IMR-90 (cell line): ENCODE results near the gene JAKMIP2. TPM values are rescaled to one million over a fixed set of nuclear protein-coding genes. Genes with fewer than 3 reads are reported as not detected.
A peak's percentile ranks its signal among the peaks of the same experiment; 100 is the strongest.

Experiments
- ATAC-seq: fragments of 200-7000 bp; cut with Tn5 transposase; 2 replicates; pipeline ENCODE4 v1.9.1; 2020; ENCODE audit warnings: low read depth, mild to moderate bottlenecking, moderate library complexity
- BruUV-seq: library from RNA; stranded (reverse); fragments of 400-500 nt; replicated peaks from 2 replicates; lab custom pipeline; 2021; lab: Mats Ljungman, UMichigan
- CTCF ChIA-PET: fragments of 300-600 bp; formaldehyde crosslinking; extraction: SDS; loops from one replicate; lab custom pipeline; 2021; ENCODE audit warnings: antibody characterized with exemption; lab: Yijun Ruan, JAX
- POLR2A ChIA-PET: fragments of 300-600 bp; sonication (Branson Sonifier 250); formaldehyde crosslinking; loops from one replicate; lab custom pipeline; 2022; ENCODE audit warnings: antibody characterized with exemption; ENCODE audit not compliant: unreplicated experiment; lab: Charles Lee
- DNase-seq: peaks from one replicate; pipeline ENCODE4 v3.0.0; 2013
- H2AFZ ChIP-seq: replicated peaks from 2 replicates; pipeline ENCODE3; 2013; ENCODE audit warnings: low read length, mild to moderate bottlenecking; ENCODE audit not compliant: poor library complexity
- H2AK5ac ChIP-seq: 2 replicates; pipeline ENCODE4 v1.6.1; 2013; ENCODE audit warnings: low read depth, low read length, inconsistent platforms
- H2AK9ac ChIP-seq: replicated peaks from 2 replicates; pipeline ENCODE3; 2013; ENCODE audit warnings: mild to moderate bottlenecking, low read depth, low read length, moderate library complexity; ENCODE audit not compliant: poor library complexity
- H2BK120ac ChIP-seq: 2 replicates; pipeline ENCODE4 v1.6.1; 2013; ENCODE audit warnings: low read depth, low read length, inconsistent platforms
- H2BK15ac ChIP-seq: 3 replicates; pipeline ENCODE4 v1.6.1; 2013; ENCODE audit warnings: low read depth, low read length, inconsistent platforms
- H2BK20ac ChIP-seq: 2 replicates; pipeline ENCODE4 v1.6.1; 2013; ENCODE audit warnings: low read depth, mild to moderate bottlenecking, inconsistent platforms, low read length, moderate library complexity
- H2BK5ac ChIP-seq: 2 replicates; pipeline ENCODE4 v1.6.1; 2013; ENCODE audit warnings: mild to moderate bottlenecking, low read depth, low read length, inconsistent platforms; ENCODE audit not compliant: poor library complexity, severe bottlenecking
- H3K14ac ChIP-seq: replicated peaks from 2 replicates; pipeline ENCODE4 v1.6.1; 2013; ENCODE audit warnings: low read depth, low read length, inconsistent platforms
- H3K18ac ChIP-seq: 2 replicates; pipeline ENCODE4 v1.6.1; 2013; ENCODE audit warnings: low read depth, low read length, control low read depth
- H3K23ac ChIP-seq: 2 replicates; pipeline ENCODE4 v1.6.1; 2013; ENCODE audit warnings: low read depth, low read length, inconsistent platforms
- H3K27ac ChIP-seq: 2 replicates; pipeline ENCODE4 v1.5.1; 2013; ENCODE audit warnings: mild to moderate bottlenecking, control low read depth, low read length; ENCODE audit not compliant: insufficient read depth
- H3K27me3 ChIP-seq: 2 replicates; pipeline ENCODE4 v1.6.1; 2013; ENCODE audit warnings: low read length; ENCODE audit not compliant: control insufficient read depth, insufficient read depth
- H3K36me3 ChIP-seq: 2 replicates; pipeline ENCODE4 v1.6.1; 2013; ENCODE audit warnings: low read length, mixed read lengths; ENCODE audit not compliant: control insufficient read depth, insufficient read depth
- H3K4ac ChIP-seq: 2 replicates; pipeline ENCODE4 v1.6.1; 2013; ENCODE audit warnings: low read depth, low read length, inconsistent platforms
- H3K4me1 ChIP-seq: 2 replicates; pipeline ENCODE4 v1.6.1; 2013; ENCODE audit warnings: low read length, mixed read lengths; ENCODE audit not compliant: control insufficient read depth, insufficient read depth
- H3K4me2 ChIP-seq: 2 replicates; pipeline ENCODE4 v1.6.1; 2013; ENCODE audit warnings: low read depth, mild to moderate bottlenecking, control low read depth, low read length, moderate library complexity
- H3K4me3 ChIP-seq: 2 replicates; pipeline ENCODE4 v1.5.1; 2013; ENCODE audit warnings: low read depth, mild to moderate bottlenecking, control low read depth, low read length, moderate library complexity; ENCODE audit not compliant: insufficient read depth
- H3K56ac ChIP-seq: 2 replicates; pipeline ENCODE4 v1.6.1; 2013; ENCODE audit warnings: low read length, inconsistent platforms; ENCODE audit not compliant: insufficient read depth; ENCODE audit errors: extremely low read depth
- H3K79me1 ChIP-seq, 2 experiments: 2 replicates each; pipeline ENCODE4 v1.6.1; 2013; ENCODE audit warnings: low read length in 2 of 2, inconsistent platforms in 1 of 2, low read depth in 1 of 2
- H3K9ac ChIP-seq: 2 replicates; pipeline ENCODE4 v1.6.1; 2013; ENCODE audit warnings: low read depth, low read length, control low read depth
- H3K9me1 ChIP-seq: 2 replicates; pipeline ENCODE4 v1.6.1; 2013; ENCODE audit warnings: low read length, inconsistent platforms; ENCODE audit not compliant: insufficient read depth
- H3K9me3 ChIP-seq: 2 replicates; pipeline ENCODE4 v1.6.1; 2013; ENCODE audit warnings: low read length; ENCODE audit not compliant: control insufficient read depth, insufficient read depth
- H4K20me1 ChIP-seq: 2 replicates; pipeline ENCODE4 v1.6.1; 2013; ENCODE audit warnings: low read length, inconsistent platforms; ENCODE audit not compliant: insufficient read depth
- H4K5ac ChIP-seq: 2 replicates; pipeline ENCODE4 v1.6.1; 2013; ENCODE audit warnings: mild to moderate bottlenecking, low read depth, low read length, control low read depth
- H4K8ac ChIP-seq, 2 experiments: 2 replicates each; pipeline ENCODE4 v1.6.1; 2013; ENCODE audit warnings: low read depth in 2 of 2, low read length in 2 of 2, control low read depth in 1 of 2, inconsistent platforms in 1 of 2
- H4K91ac ChIP-seq: 2 replicates; pipeline ENCODE4 v1.6.1; 2013; ENCODE audit warnings: low read depth, low read length, inconsistent platforms; ENCODE audit not compliant: insufficient read depth
- CTCF ChIP-seq: conservative IDR thresholded peaks from 2 replicates; pipeline ENCODE4 v1.5.1; 2012; ENCODE audit warnings: mild to moderate bottlenecking, low read depth, low read length, improper control_type of control experiment
- ELK1 ChIP-seq: fragments of 150-350 bp; IDR thresholded peaks from 2 replicates; pipeline ENCODE4 v1.6.1; 2016; ENCODE audit warnings: low read depth, mild to moderate bottlenecking, low read length, moderate library complexity, borderline replicate concordance
- FOS ChIP-seq: fragments of 150-350 bp; IDR thresholded peaks from 2 replicates; pipeline ENCODE4 v1.6.1; 2016; ENCODE audit warnings: low read depth, low read length
- MAFK ChIP-seq: IDR thresholded peaks from 2 replicates; pipeline ENCODE4 v1.6.1; 2012; ENCODE audit warnings: low read depth, low read length, improper control_type of control experiment
- MXI1 ChIP-seq: IDR thresholded peaks from 2 replicates; pipeline ENCODE4 v1.6.1; 2012; ENCODE audit warnings: low read depth, mild to moderate bottlenecking, low read length, moderate library complexity, borderline replicate concordance
- RAD21 ChIP-seq: IDR thresholded peaks from 2 replicates; pipeline ENCODE4 v1.6.1; 2012; ENCODE audit warnings: low read length, improper control_type of control experiment
- RCOR1 ChIP-seq: IDR thresholded peaks from 2 replicates; pipeline ENCODE4 v1.6.1; 2012; ENCODE audit warnings: mild to moderate bottlenecking, low read length, improper control_type of control experiment; ENCODE audit not compliant: insufficient replicate concordance
- USF2 ChIP-seq: fragments of 150-350 bp; IDR thresholded peaks from 2 replicates; pipeline ENCODE4 v1.6.1; 2017; ENCODE audit warnings: mild to moderate bottlenecking, antibody characterized with exemption, low read length, low read depth
- WGBS, 2 experiments: methylation state at CpG; one replicate each; pipeline versions ENCODE4 v1.1.5 to v1.1.7; 2013; ENCODE audit warnings: missing lambda C conversion rate in 2 of 2; ENCODE audit not compliant: insufficient read length in 1 of 2; ENCODE audit errors: extremely low coverage in 2 of 2; 5-methylcytosine and 5-hydroxymethylcytosine counted together
- dilution Hi-C: fragments of 300-500 bp; cut with HindIII; formaldehyde crosslinking; loops from one replicate; pipeline ENCODE4 v1.14.3; 2018; ENCODE audit warnings: low sequenced_read_pairs; ENCODE audit not compliant: unreplicated experiment
- in situ Hi-C: fragments of 300-500 bp; cut with MboI; formaldehyde crosslinking; loops from 3 replicates; pipeline ENCODE4 v1.14.3; 2019; ENCODE audit warnings: low sequenced_read_pairs, inconsistent platforms, mixed read lengths
- intact Hi-C: fragments of 100-400 bp; cut with micrococcal nuclease; formaldehyde crosslinking; loops from 2 replicates; pipeline ENCODE4 v1.10.0; 2022
- polyA plus RNA-seq, 3 experiments: library from polyadenylated mRNA; depleted of rRNA; stranded (reverse); fragments of >200 nt; gene quantifications; 2 replicates each; pipeline ENCODE4 v1.2.3, GENCODE V29; 2012; ENCODE audit warnings: low replicate concordance in 1 of 3
- total RNA-seq: library from RNA; depleted of rRNA; stranded (reverse); fragments of >200 nt; gene quantifications from 2 replicates; pipeline ENCODE4 v1.2.3, GENCODE V29; 2012

Gene JAKMIP2
- total and polyA plus RNA-seq, 2 of the 4 experiments (the other 2 are of a cell fraction), result under 0.01 TPM; not detected in 1

- H3K4me1 ChIP-seq, result no peaks in the 10 kb centered on the region
- H2BK120ac ChIP-seq, result no peak overlapping the region
- no peak overlapping the region for H3K23ac ChIP-seq
- in situ Hi-C loops (no loop called here), dilution Hi-C loops (no loop called here), intact Hi-C loops (no loop called here)
- no peaks in the 10 kb centered on the region for H3K9me1 ChIP-seq
- H3K56ac ChIP-seq, result no peak overlapping the region
- no peak overlapping the region for H2BK15ac ChIP-seq
- no peak overlapping the region for H4K8ac ChIP-seq
- H3K27me3 ChIP-seq, result no peaks in the 10 kb centered on the region
- no peak overlapping the region for H2BK5ac ChIP-seq
- H3K4me2 ChIP-seq, result no peak overlapping the region
- H3K79me1 ChIP-seq, result no peaks in the 10 kb centered on the region
- H3K4me3 ChIP-seq, result no peak overlapping the region
- H4K20me1 ChIP-seq, result no peaks in the 10 kb centered on the region
- no peak overlapping the region for H4K5ac ChIP-seq
- H3K9ac ChIP-seq, result no peak overlapping the region
- H3K14ac ChIP-seq, result no peak overlapping the region
- BruUV-seq, result no TSS peak
- H2BK20ac ChIP-seq, result no peak overlapping the region
- no peak overlapping the region for H4K91ac ChIP-seq
- no peak overlapping the region for H2AK5ac ChIP-seq
- no peaks in the 10 kb centered on the region for H3K9me3 ChIP-seq
- no peak overlapping the region for H3K4ac ChIP-seq
- peak; percentile 56 for ATAC-seq
- CTCF ChIA-PET, result interaction anchor here (0.6 kb wide), 1 partner anchor 430 kb away, joined by 3 read pairs; no protein-coding TSS in a partner anchor
- H2AFZ ChIP-seq, result no peak overlapping the region
- TF ChIP-seq RCOR1, result no peak
- TF ChIP-seq RAD21, result no peak
- no peak for TF ChIP-seq ELK1
- no peak for TF ChIP-seq CTCF
- TF ChIP-seq FOS, result no peak
- TF ChIP-seq MXI1, result no peak
- TF ChIP-seq USF2, result no peak
- no peak for TF ChIP-seq MAFK
- H3K18ac ChIP-seq, result no peak overlapping the region
- H2AK9ac ChIP-seq, result no peak overlapping the region
- no peak for DNase-seq
- POLR2A ChIA-PET, result interaction anchor here (0.5 kb wide), 1 partner anchor 180 kb away, joined by 12 read pairs; no protein-coding TSS in a partner anchor
- WGBS, 2 experiments, result 3% methylated on average over 4 of the region's 8 CpGs; no CpG with 5 or more reads in 1 of the 2 experiments
- no peaks in the 10 kb centered on the region for H3K36me3 ChIP-seq
- no peak overlapping the region for H3K27ac ChIP-seq
Observed at GRCh38 chr5:147688656-147689356, 93.7 kb downstream of the JAKMIP2 start.
